Uterus (tissue), 2 donors: ENCODE measurements around the gene LIFR.

Experiments
- CTCF ChIP-seq, 4 experiments: fragments of 200-600 bp in 2 of 4; fragments of 450-650 bp in 2 of 4; sonication (generic) in 2 of 4; IDR thresholded peaks; one replicate each; pipeline ENCODE4 v1.5.1; 2016 to 2019; ENCODE audit warnings: antibody characterized with exemption in 4 of 4, mild to moderate bottlenecking in 2 of 4, moderate library complexity in 1 of 4
- POLR2A ChIP-seq, 2 donors: fragments of 450-650 bp; IDR thresholded peaks; one replicate each; pipeline ENCODE4 v1.6.1; 2016; ENCODE audit warnings: antibody characterized with exemption in 2 of 2, mild to moderate bottlenecking in 1 of 2, moderate library complexity in 1 of 2

DNA sequence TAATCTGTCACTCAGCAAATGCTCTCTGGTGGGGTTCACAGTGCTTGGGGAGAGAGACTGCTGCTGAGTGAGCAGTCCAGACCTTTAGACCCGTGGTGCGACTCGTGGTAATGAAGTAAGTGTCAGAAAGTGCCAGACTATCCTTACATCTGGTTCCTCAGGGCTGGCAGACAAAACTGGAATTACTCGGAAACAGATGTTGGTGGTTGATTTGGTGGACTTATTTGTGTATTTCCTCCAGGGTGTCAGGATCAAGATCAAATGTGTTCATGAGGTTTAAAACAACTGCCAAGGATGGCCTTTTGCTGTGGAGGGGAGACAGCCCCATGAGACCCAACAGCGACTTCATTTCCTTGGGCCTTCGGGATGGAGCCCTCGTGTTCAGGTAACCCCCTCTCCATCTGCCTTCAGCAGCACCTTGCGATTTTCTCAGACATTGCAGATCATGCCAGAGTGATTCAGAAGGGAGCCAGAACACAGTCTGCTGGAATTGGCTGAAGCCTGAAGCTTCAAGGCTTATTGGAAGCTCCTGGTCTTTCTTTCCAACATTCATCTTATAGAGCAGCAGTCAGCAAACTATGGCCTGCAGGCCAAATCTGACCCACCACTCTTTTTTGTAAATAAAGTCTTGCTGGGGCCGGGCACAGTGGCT lies 105.2 kb downstream of the LIFR start:
- no peak for TF ChIP-seq POLR2A (IDR thresholded peaks at IDR 0.05)
- TF ChIP-seq CTCF (IDR thresholded peaks at IDR 0.05) = no peak
